PC-3 (cell line): ENCODE results near the gene HYAL4. TPM values are rescaled to one million over a fixed set of nuclear protein-coding genes. Genes with fewer than 3 reads are reported as not detected.
A peak's percentile ranks its signal among the peaks of the same experiment; 100 is the strongest.

Source experiments
- ATAC-seq: fragments of 200-7000 bp; cut with Tn5 transposase; 2 replicates; pipeline ENCODE4 v1.9.1; 2020; ENCODE audit warnings: mild to moderate bottlenecking, moderate library complexity
- BruUV-seq: library from RNA; stranded (reverse); fragments of 400-500 nt; replicated peaks from 2 replicates; lab custom pipeline; 2021; lab: Mats Ljungman, UMichigan
- CTCF ChIA-PET: fragments of 300-600 bp; sonication (Branson Sonifier 250); formaldehyde crosslinking; loops from one replicate; lab custom pipeline; 2022; ENCODE audit warnings: antibody characterized with exemption; lab: Charles Lee
- POLR2A ChIA-PET: fragments of 300-600 bp; sonication (Branson Sonifier 250); formaldehyde crosslinking; loops from one replicate; lab custom pipeline; 2022; ENCODE audit warnings: antibody characterized with exemption; ENCODE audit not compliant: unreplicated experiment; lab: Charles Lee
- DNase-seq: peaks from one replicate; pipeline ENCODE4 v3.0.0-alpha.2; 2015
- H2AFZ ChIP-seq: fragments of 300-600 bp; sonication (generic); 2 replicates; pipeline ENCODE4 v1.6.0; 2016; ENCODE audit warnings: antibody characterized with exemption, low read length
- H3F3A ChIP-seq: fragments of 300-600 bp; sonication (generic); one replicate; pipeline ENCODE4 v1.6.0; 2017; ENCODE audit warnings: antibody characterized with exemption, low read length, control low read depth, mild to moderate bottlenecking; ENCODE audit not compliant: unreplicated experiment
- H3K27ac ChIP-seq: fragments of 300-600 bp; sonication (generic); 2 replicates; pipeline ENCODE4 v1.5.1; 2016; ENCODE audit warnings: mild to moderate bottlenecking, low read length
- H3K27me3 ChIP-seq: fragments of 300-600 bp; sonication (generic); 2 replicates; pipeline ENCODE4 v1.6.1; 2016; ENCODE audit warnings: low read length, mixed read lengths
- H3K36me3 ChIP-seq: fragments of 300-600 bp; sonication (generic); 2 replicates; pipeline ENCODE4 v1.6.1; 2016; ENCODE audit warnings: low read depth, mixed run types, low read length, mixed read lengths
- H3K4me1 ChIP-seq: fragments of 300-600 bp; sonication (generic); 2 replicates; pipeline ENCODE4 v1.5.1; 2016; ENCODE audit warnings: low read length; ENCODE audit not compliant: insufficient read depth
- H3K4me2 ChIP-seq: fragments of 300-600 bp; sonication (generic); 2 replicates; pipeline ENCODE4 v1.6.0; 2016; ENCODE audit warnings: low read length
- H3K4me3 ChIP-seq: fragments of 300-600 bp; sonication (generic); 2 replicates; pipeline ENCODE4 v1.5.1; 2016; ENCODE audit warnings: mild to moderate bottlenecking, low read length, mixed read lengths
- H3K79me2 ChIP-seq: fragments of 300-600 bp; sonication (generic); 2 replicates; pipeline ENCODE4 v1.6.1; 2017; ENCODE audit warnings: low read length, mixed read lengths
- H3K9ac ChIP-seq: fragments of 300-600 bp; sonication (generic); 2 replicates; pipeline ENCODE4 v1.6.0; 2016; ENCODE audit warnings: mild to moderate bottlenecking, low read length
- H3K9me2 ChIP-seq: fragments of 300-600 bp; sonication (generic); replicated peaks from 2 replicates; pipeline ENCODE4 v1.6.1; 2016; ENCODE audit warnings: mixed run types, low read length, mixed read lengths
- H3K9me3 ChIP-seq: fragments of 300-600 bp; sonication (generic); 2 replicates; pipeline ENCODE4 v1.6.1; 2016; ENCODE audit warnings: low read length, mixed read lengths
- H4K20me1 ChIP-seq: fragments of 300-600 bp; sonication (generic); 2 replicates; pipeline ENCODE4 v1.6.1; 2016; ENCODE audit warnings: low read length, mixed read lengths
- CTCF ChIP-seq: fragments of 300-600 bp; sonication (generic); conservative IDR thresholded peaks from 2 replicates; pipeline ENCODE4 v1.5.1; 2017; ENCODE audit warnings: antibody characterized with exemption, low read depth, mild to moderate bottlenecking, low read length
- EZH2 ChIP-seq: fragments of 300-600 bp; sonication (generic); IDR thresholded peaks from one replicate; pipeline ENCODE4 v1.6.1; 2017; ENCODE audit warnings: antibody characterized with exemption, mild to moderate bottlenecking, low read length; ENCODE audit not compliant: unreplicated experiment
- EZH2phosphoT487 ChIP-seq: fragments of 300-600 bp; sonication (generic); IDR thresholded peaks from 2 replicates; pipeline ENCODE4 v1.6.1; 2018; ENCODE audit warnings: mild to moderate bottlenecking, antibody characterized with exemption, low read length, borderline replicate concordance
- intact Hi-C: fragments of 100-400 bp; cut with micrococcal nuclease; formaldehyde crosslinking; loops from 2 replicates; pipeline ENCODE4 v1.9.0; 2023
- total RNA-seq: library from RNA; depleted of rRNA; stranded (reverse); fragments of >200 nt; gene quantifications from 2 replicates; pipeline ENCODE4 v1.2.3, GENCODE V29; 2014

The HYAL4 gene
- total RNA-seq, 1 experiment from 2014 or later, result 0.26 TPM

GRCh38 chr7:123798532-123799188, 46.3 kb upstream of the HYAL4 start:
- Histone ChIP-seq H4K20me1 (no peaks in the 10 kb centered on the region), H3K9me2 (no peaks in the 10 kb centered on the region), H2AFZ (peak overlapping the region; percentile 52; the same call in 1 of the 2 replicates), H3K4me2 (peak overlapping the region; percentile 57), H3K9me3 (no peaks in the 10 kb centered on the region), H3K4me1 (peaks cover 19% of the 10 kb centered on the region), H3K9ac (no peak overlapping the region), H3K79me2 (no peaks in the 10 kb centered on the region), H3K27me3 (no peaks in the 10 kb centered on the region), H3K36me3 (no peaks in the 10 kb centered on the region), H3K27ac (0 out of 2 replicates have a peak overlapping the region, but pooled peaks have one; percentile 8), H3F3A (no peaks in the 10 kb centered on the region), H3K4me3 (peak overlapping the region; percentile 35; the same call in 1 of the 2 replicates)
- DNase-seq (peak; percentile 23), ATAC-seq (peak; percentile 33)
- CTCF ChIA-PET, result interaction anchor here (0.6 to 2.5 kb wide), 13 partner anchors 17 to 188 kb away, joined by 3 to 14 read pairs (median 7); partner anchors contain the start of gene WASL
- TF ChIP-seq CTCF (no peak), EZH2phosphoT487 (no peak), EZH2 (no peak)
- intact Hi-C loops, result loop anchor here (1.0 to 5.0 kb wide), 11 partner anchors 25 to 354 kb away; partner anchors contain the start of gene WASL
- BruUV-seq, result no TSS peak
- POLR2A ChIA-PET, result interaction anchor here (0.6 to 1.0 kb wide), 2 partner anchors 25 to 51 kb away, joined by 3 to 8 read pairs; no protein-coding TSS in a partner anchor

GRCh38 chr7:123802249-123802648, 42.7 kb upstream of the HYAL4 start:
- ATAC-seq (no peak), DNase-seq (no peak)
- Histone ChIP-seq H3K27me3 (no peaks in the 10 kb centered on the region), H2AFZ (no peak overlapping the region), H3K4me1 (peaks cover 14% of the 10 kb centered on the region), H3K27ac (no peak overlapping the region), H4K20me1 (no peaks in the 10 kb centered on the region), H3K9me2 (no peaks in the 10 kb centered on the region), H3K9me3 (no peaks in the 10 kb centered on the region), H3K79me2 (no peaks in the 10 kb centered on the region), H3F3A (no peaks in the 10 kb centered on the region), H3K4me2 (no peak overlapping the region), H3K9ac (no peak overlapping the region), H3K36me3 (no peaks in the 10 kb centered on the region), H3K4me3 (no peak overlapping the region)
- CTCF ChIA-PET, result no interaction called here
- POLR2A ChIA-PET, result no interaction called here
- TF ChIP-seq EZH2, result no peak
- TF ChIP-seq EZH2phosphoT487, result no peak
- no peak for TF ChIP-seq CTCF
- BruUV-seq, result no TSS peak
- intact Hi-C loops, result no loop called here

- no TSS peak for BruUV-seq
- H3K4me1 ChIP-seq, result no peaks in the 10 kb centered on the region
- intact Hi-C loops, result no loop called here
- no peaks in the 10 kb centered on the region for H4K20me1 ChIP-seq
- TF ChIP-seq EZH2phosphoT487, result no peak
- no peak for TF ChIP-seq CTCF
- no peak for TF ChIP-seq EZH2
- H3K27me3 ChIP-seq, result no peaks in the 10 kb centered on the region
- no peaks in the 10 kb centered on the region for H3K79me2 ChIP-seq
- no peak for DNase-seq
- no peaks in the 10 kb centered on the region for H3K9me3 ChIP-seq
- H2AFZ ChIP-seq, result no peak overlapping the region
- no peaks in the 10 kb centered on the region for H3K9me2 ChIP-seq
- H3K4me3 ChIP-seq, result no peak overlapping the region
- H3K36me3 ChIP-seq, result no peaks in the 10 kb centered on the region
- H3F3A ChIP-seq, result no peaks in the 10 kb centered on the region
- H3K4me2 ChIP-seq, result no peak overlapping the region
- ChIA-PET POLR2A (no interaction called here), CTCF (no interaction called here)
- no peak overlapping the region for H3K9ac ChIP-seq
- no peak overlapping the region for H3K27ac ChIP-seq
- no peak for ATAC-seq
These were observed 39.7 kb upstream of the HYAL4 start for GRCh38 chr7:123805287-123805686.
